Lower leg skin (tissue), 4 donors: ENCODE results near the gene GIPR. TPM values are rescaled to one million over a fixed set of nuclear protein-coding genes. Genes with fewer than 3 reads are reported as not detected.
"Not testable (repeated sequence)": the region's sequence is repeated elsewhere in the genome, so short reads cannot be mapped to it uniquely, and the experiment has no call there.

Source experiments
- DNase-seq, 2 donors: peaks; one replicate each; pipeline ENCODE4 v3.0.0-alpha.2; 2019; ENCODE audit warnings: low spot score in 2 of 2
- H3K4me3 ChIP-seq: fragments of 200-600 bp; sonication (generic); 2 replicates; pipeline ENCODE4 v1.5.1; 2017; ENCODE audit warnings: mild to moderate bottlenecking, low read depth; ENCODE audit not compliant: poor library complexity, severe bottlenecking
- POLR2A ChIP-seq, 2 donors: fragments of 450-650 bp; IDR thresholded peaks; one replicate each; pipeline ENCODE4 v1.6.1; 2016 to 2017; ENCODE audit warnings: antibody characterized with exemption in 2 of 2, mild to moderate bottlenecking in 1 of 2, moderate library complexity in 1 of 2
- WGBS, 2 donors: methylation state at CpG; one replicate each; pipeline ENCODE4 v1.1.5; 2018; 5-methylcytosine and 5-hydroxymethylcytosine counted together
- intact Hi-C: fragments of 100-400 bp; cut with DNase I; formaldehyde crosslinking; loops from one replicate; pipeline ENCODE4 v1.15.0; 2023; ENCODE audit warnings: low total_unique reads
- total RNA-seq, 4 donors: library from RNA; depleted of rRNA; stranded (reverse); fragments of >200 nt; gene quantifications; one replicate each; pipeline ENCODE4 v1.1.0, GENCODE V29; 2016
- TF ChIP-seq, protein P1 (sequence below), 3 donors: fragments of 450-650 bp; IDR thresholded peaks; one replicate each; pipeline ENCODE4 v1.5.1; 2016; ENCODE audit warnings: antibody characterized with exemption in 3 of 3, mild to moderate bottlenecking in 3 of 3, moderate library complexity in 2 of 3

GIPR gene
- total RNA-seq, 4 donors from 2014 or later: 1.4 to 3.9 (median 2.0) TPM

DNA sequence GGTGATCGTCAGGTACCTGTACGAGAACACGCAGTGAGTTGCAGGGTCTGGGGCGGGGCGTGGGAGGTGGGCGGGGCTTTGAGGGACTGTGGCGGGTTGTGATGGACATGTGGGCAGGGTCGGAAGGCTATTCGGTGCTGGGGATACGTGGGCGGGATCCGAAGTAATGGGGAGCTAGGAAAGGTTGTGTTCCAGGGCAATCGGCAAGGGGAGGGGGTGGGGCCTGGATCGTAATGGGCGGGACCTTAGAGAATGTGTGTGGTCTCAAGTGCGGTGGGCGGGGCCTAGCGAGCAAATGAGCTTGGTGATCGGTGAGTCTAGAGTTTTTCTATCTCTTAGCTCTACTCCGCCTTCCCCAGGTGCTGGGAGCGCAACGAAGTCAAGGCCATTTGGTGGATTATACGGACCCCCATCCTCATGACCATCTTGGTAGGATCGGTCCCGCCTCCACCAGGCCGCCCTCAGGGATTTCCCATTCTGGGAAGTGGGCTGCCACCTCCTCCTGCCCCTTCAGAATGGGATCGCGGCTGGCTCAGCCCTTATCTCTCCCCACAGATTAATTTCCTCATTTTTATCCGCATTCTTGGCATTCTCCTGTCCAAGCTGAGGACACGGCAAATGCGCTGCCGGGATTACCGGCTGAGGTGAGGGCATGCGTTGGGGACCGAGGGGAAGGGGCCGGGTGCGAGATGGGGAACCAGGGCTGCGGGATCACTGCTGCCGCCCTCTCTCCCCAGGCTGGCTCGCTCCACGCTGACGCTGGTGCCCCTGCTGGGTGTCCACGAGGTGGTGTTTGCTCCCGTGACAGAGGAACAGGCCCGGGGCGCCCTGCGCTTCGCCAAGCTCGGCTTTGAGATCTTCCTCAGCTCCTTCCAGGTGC is 9.6 kb downstream of the GIPR start:
- peak; percentile 78 to 94 for DNase-seq
- intact Hi-C loops: no loop called here
- no peak overlapping the region for H3K4me3 ChIP-seq
- TF ChIP-seq, protein P1, sequence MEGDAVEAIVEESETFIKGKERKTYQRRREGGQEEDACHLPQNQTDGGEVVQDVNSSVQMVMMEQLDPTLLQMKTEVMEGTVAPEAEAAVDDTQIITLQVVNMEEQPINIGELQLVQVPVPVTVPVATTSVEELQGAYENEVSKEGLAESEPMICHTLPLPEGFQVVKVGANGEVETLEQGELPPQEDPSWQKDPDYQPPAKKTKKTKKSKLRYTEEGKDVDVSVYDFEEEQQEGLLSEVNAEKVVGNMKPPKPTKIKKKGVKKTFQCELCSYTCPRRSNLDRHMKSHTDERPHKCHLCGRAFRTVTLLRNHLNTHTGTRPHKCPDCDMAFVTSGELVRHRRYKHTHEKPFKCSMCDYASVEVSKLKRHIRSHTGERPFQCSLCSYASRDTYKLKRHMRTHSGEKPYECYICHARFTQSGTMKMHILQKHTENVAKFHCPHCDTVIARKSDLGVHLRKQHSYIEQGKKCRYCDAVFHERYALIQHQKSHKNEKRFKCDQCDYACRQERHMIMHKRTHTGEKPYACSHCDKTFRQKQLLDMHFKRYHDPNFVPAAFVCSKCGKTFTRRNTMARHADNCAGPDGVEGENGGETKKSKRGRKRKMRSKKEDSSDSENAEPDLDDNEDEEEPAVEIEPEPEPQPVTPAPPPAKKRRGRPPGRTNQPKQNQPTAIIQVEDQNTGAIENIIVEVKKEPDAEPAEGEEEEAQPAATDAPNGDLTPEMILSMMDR (IDR thresholded peaks at IDR 0.05): no peak
- TF ChIP-seq POLR2A (IDR thresholded peaks at IDR 0.05): no peak
- WGBS, 2 donors: 3 to 5% methylated on average over 34 to 49 of the region's 49 CpGs

DNA sequence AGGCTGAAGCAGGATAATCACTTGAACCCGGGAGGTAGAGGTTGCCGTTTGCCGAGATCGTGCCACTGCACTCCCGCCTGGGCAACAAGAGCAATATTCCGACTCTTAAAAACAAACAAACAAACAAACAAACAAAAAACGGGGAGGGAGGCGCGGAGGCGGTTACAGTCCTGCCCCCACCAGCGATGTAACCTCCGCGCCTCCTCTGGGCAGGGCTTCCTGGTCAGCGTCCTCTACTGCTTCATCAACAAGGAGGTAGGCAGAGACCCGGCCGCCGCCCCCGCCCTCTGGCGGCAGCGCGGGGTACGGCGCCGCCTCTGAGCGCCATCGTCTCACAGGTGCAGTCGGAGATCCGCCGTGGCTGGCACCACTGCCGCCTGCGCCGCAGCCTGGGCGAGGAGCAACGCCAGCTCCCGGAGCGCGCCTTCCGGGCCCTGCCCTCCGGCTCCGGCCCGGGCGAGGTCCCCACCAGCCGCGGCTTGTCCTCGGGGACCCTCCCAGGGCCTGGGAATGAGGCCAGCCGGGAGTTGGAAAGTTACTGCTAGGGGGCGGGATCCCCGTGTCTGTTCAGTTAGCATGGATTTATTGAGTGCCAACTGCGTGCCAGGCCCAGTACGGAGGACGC is 13.5 kb downstream of the GIPR start:
- 1 to 2% methylated on average over 41 to 50 of the region's 51 CpGs for WGBS, 2 donors
- no peak overlapping the region for H3K4me3 ChIP-seq
- no peak for TF ChIP-seq POLR2A (IDR thresholded peaks at IDR 0.05)
- TF ChIP-seq, protein P1 (IDR thresholded peaks at IDR 0.05): peak in 2 of 3 donors; percentile 64 to 85
- intact Hi-C loops: no loop called here
- DNase-seq: peak; percentile 80 to 97

DNA sequence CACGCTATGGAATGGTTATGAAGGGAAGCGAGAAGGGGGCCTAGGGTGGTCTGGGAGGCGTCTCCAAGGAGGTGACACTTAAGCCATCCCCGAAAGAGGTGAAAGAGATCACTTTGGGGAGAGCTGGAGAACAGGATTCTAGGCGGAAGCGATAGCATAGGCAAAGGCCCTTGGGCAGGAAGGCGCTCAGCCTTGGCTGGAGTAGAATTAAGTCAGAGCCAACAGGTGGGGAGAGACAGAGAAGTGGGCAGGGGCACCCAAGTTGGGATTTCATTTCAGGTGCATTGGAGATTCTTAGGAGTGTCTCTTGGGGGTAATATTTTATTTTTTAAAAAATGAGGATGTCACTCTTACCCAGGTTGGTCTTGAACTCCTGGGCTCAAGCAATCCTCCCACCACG is 14.1 kb downstream of the GIPR start:
- 28 to 52% methylated on average over 8 of the region's 8 CpGs for WGBS, 2 donors
- DNase-seq: no peak
- intact Hi-C loops: no loop called here
- H3K4me3 ChIP-seq: no peak overlapping the region
- TF ChIP-seq, protein P1 (IDR thresholded peaks at IDR 0.05): no peak
- no peak for TF ChIP-seq POLR2A (IDR thresholded peaks at IDR 0.05)

DNA sequence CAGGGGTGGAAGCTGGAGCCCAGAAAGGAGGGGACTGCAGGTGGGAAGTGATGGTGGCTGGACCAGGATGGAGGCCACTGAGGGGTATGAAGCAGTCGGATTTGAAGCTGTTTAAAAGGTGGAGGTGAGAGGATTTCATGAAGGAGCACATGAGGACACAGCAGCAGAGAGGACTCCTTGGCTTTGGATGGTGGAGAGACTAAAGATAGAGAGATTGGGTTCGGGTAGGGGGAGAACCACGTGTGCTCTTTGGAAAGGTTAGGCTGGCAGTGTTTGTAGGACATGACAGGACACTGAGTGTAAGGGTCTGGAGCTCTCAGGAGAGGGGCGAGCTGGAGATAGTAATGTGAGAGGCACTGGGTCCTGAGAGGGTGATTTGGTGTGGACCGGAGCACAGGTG is 14.9 kb downstream of the GIPR start:
- H3K4me3 ChIP-seq: no peak overlapping the region
- 72 to 77% methylated on average over 5 of the region's 5 CpGs for WGBS, 2 donors
- DNase-seq: no peak
- intact Hi-C loops: no loop called here
- TF ChIP-seq, protein P1 (IDR thresholded peaks at IDR 0.05): no peak
- TF ChIP-seq POLR2A (IDR thresholded peaks at IDR 0.05): no peak

DNA sequence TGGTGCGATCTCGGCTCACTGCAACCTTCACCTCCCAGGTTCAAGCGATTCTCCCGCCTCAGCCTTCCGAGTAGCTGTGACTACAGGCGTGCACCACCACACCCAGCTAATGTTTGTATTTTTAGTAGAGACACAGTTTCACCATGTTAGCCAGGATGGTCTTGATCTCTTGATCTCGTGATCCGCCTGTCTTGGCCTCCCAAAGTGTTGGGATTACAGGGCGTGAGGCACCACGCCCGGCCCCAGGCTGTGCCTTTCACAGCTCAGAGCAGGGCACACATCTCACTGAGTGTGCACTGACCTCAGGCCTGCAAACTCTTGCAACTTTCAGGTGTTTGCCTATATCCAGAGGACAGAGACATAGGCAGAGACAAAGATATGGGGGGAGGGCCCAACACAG is 17.0 kb downstream of the GIPR start:
- DNase-seq, H3K4me3 ChIP-seq, intact Hi-C loops: not testable (repeated sequence)
- WGBS, 2 donors: 77 to 81% methylated on average over 11 of the region's 11 CpGs

DNA sequence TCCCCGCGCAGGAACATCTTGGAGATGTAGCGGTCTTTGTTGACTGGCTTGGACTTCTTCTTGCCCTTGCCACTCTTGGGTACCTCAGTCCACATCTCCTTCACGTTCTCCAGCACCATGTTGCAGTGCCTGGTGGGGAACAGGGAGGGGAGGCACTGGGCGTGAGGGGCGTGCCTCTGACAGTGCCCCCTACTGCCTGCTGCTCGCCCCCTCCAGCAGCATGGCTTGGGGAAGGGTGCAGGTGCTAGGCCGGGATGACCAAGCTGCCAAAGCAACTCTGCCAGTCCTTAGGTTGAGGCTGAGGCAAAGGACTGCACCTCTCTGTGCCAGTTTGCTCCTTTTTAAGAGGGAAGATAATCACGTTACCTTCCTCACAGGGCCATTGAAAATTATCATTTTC is 19.6 kb downstream of the GIPR start:
- no peak overlapping the region for H3K4me3 ChIP-seq
- intact Hi-C loops: no loop called here
- TF ChIP-seq POLR2A (IDR thresholded peaks at IDR 0.05): no peak
- TF ChIP-seq, protein P1 (IDR thresholded peaks at IDR 0.05): no peak
- WGBS, 2 donors: 86 to 96% methylated on average over 8 to 9 of the region's 9 CpGs
- DNase-seq: no peak
